Liver (tissue), 3 donors: ENCODE measurements around the gene CSTPP1.

Experiments
- CTCF ChIP-seq: fragments of 150-350 bp; IDR thresholded peaks from 2 replicates; pipeline ENCODE4 v1.5.1; 2017; ENCODE audit warnings: improper control_type of control experiment, low read depth, low read length; ENCODE audit not compliant: missing input control
- EGR1 ChIP-seq, 2 donors: IDR thresholded peaks; 2 replicates each; pipeline ENCODE4 v1.6.1; 2016 to 2018; ENCODE audit warnings: antibody characterized with exemption in 2 of 2, low read depth in 2 of 2
- FOXA1 ChIP-seq: IDR thresholded peaks from 2 replicates; pipeline ENCODE4 v1.6.1; 2016; ENCODE audit warnings: antibody characterized with exemption
- FOXA2 ChIP-seq: IDR thresholded peaks from 2 replicates; pipeline ENCODE4 v1.6.1; 2016; ENCODE audit warnings: antibody characterized with exemption
- GABPA ChIP-seq, 2 donors: IDR thresholded peaks in 1 of 2; conservative IDR thresholded peaks in 1 of 2; 2 replicates each; pipeline ENCODE4 v1.6.1; 2016; ENCODE audit warnings: antibody characterized with exemption in 2 of 2, mild to moderate bottlenecking in 1 of 2, moderate library complexity in 1 of 2
- JUND ChIP-seq, 2 donors: IDR thresholded peaks; 2 replicates each; pipeline ENCODE4 v1.6.1; 2016; ENCODE audit warnings: antibody characterized with exemption in 2 of 2
- NR2F2 ChIP-seq: IDR thresholded peaks from 2 replicates; pipeline ENCODE4 v1.6.1; 2016; ENCODE audit warnings: antibody characterized with exemption
- RAD21 ChIP-seq, 2 donors: IDR thresholded peaks; 2 replicates each; pipeline ENCODE4 v1.6.1; 2016; ENCODE audit warnings: antibody characterized with exemption in 2 of 2, mild to moderate bottlenecking in 2 of 2
- REST ChIP-seq: IDR thresholded peaks from 2 replicates; pipeline ENCODE4 v1.6.1; 2016; ENCODE audit warnings: antibody characterized with exemption, mild to moderate bottlenecking
- SP1 ChIP-seq: IDR thresholded peaks from 2 replicates; pipeline ENCODE4 v1.6.1; 2018; ENCODE audit warnings: antibody characterized with exemption, mild to moderate bottlenecking
- YY1 ChIP-seq: IDR thresholded peaks from 2 replicates; pipeline ENCODE4 v1.6.1; 2016; ENCODE audit warnings: antibody characterized with exemption, mild to moderate bottlenecking
- TF ChIP-seq, protein P1 (sequence below): IDR thresholded peaks from 2 replicates; pipeline ENCODE4 v1.6.1; 2016; ENCODE audit warnings: antibody characterized with exemption
- TF ChIP-seq, protein P2 (sequence below): IDR thresholded peaks from 2 replicates; pipeline ENCODE4 v1.6.1; 2016; ENCODE audit warnings: antibody characterized with exemption
- donor health status: healthy.
- donor health status: healthy.

- TF ChIP-seq CTCF = no peak
- TF ChIP-seq REST = no peak
- no peak for TF ChIP-seq YY1
- TF ChIP-seq EGR1 (IDR thresholded peaks at IDR 0.05; ENCODE audit: low read depth in 2 of 2) = no peak
- TF ChIP-seq, protein P1, sequence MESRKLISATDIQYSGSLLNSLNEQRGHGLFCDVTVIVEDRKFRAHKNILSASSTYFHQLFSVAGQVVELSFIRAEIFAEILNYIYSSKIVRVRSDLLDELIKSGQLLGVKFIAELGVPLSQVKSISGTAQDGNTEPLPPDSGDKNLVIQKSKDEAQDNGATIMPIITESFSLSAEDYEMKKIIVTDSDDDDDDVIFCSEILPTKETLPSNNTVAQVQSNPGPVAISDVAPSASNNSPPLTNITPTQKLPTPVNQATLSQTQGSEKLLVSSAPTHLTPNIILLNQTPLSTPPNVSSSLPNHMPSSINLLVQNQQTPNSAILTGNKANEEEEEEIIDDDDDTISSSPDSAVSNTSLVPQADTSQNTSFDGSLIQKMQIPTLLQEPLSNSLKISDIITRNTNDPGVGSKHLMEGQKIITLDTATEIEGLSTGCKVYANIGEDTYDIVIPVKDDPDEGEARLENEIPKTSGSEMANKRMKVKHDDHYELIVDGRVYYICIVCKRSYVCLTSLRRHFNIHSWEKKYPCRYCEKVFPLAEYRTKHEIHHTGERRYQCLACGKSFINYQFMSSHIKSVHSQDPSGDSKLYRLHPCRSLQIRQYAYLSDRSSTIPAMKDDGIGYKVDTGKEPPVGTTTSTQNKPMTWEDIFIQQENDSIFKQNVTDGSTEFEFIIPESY = no peak
- TF ChIP-seq FOXA2 = no peak
- TF ChIP-seq RAD21 (IDR thresholded peaks at IDR 0.05) = no peak
- TF ChIP-seq SP1 = no peak
- TF ChIP-seq, protein P2, sequence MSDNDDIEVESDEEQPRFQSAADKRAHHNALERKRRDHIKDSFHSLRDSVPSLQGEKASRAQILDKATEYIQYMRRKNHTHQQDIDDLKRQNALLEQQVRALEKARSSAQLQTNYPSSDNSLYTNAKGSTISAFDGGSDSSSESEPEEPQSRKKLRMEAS = no peak
- no peak for TF ChIP-seq GABPA (IDR thresholded peaks at IDR 0.05 in 1 of 2, conservative IDR thresholded peaks at IDR 0.05 in 1 of 2)
- TF ChIP-seq JUND (IDR thresholded peaks at IDR 0.05) = no peak
- TF ChIP-seq FOXA1 = no peak
- no peak for TF ChIP-seq NR2F2
These were observed 212.5 kb downstream of the CSTPP1 start for GRCh38 chr11:47148903-47149531.
